ENCODE data around the gene NUP188. TPM values are rescaled to one million over a fixed set of nuclear protein-coding genes. Genes with fewer than 3 reads are reported as not detected.

NUP188 gene
- total RNA-seq (22.0 TPM), polyA plus RNA-seq (19.2 TPM)
- long read RNA-seq, donor 1, result 0 reads
- long read RNA-seq, donor 2, result 0 reads
- long read RNA-seq, donor 3, partial matches to known transcripts, result 8 of 9 reads
- long read RNA-seq, donor 3, other reads (novel, unspliced or antisense), result 0 of 9 reads
- long read RNA-seq, donor 4, full-length matches to known transcripts, result 2 of 2 reads
- long read RNA-seq, donor 4, partial matches to known transcripts, result 0 of 2 reads
- long read RNA-seq, donor 4, other reads (novel, unspliced or antisense), result 0 of 2 reads
- long read RNA-seq, donor 5, full-length matches to known transcripts, result 2 of 2 reads
- long read RNA-seq, donor 5, partial matches to known transcripts, result 0 of 2 reads
- long read RNA-seq, donor 5, other reads (novel, unspliced or antisense), result 0 of 2 reads
- long read RNA-seq, donor 6, result 0 reads
- long read RNA-seq, donor 7, full-length matches to known transcripts, result 1 of 1 reads
- long read RNA-seq, donor 7, partial matches to known transcripts, result 0 of 1 reads
- long read RNA-seq, donor 7, other reads (novel, unspliced or antisense), result 0 of 1 reads
- long read RNA-seq, donor 8, result 0 reads
- long read RNA-seq, donor 9, partial matches to known transcripts, result 14 of 22 reads
- long read RNA-seq, donor 9, other reads (novel, unspliced or antisense), result 8 of 22 reads
- long read RNA-seq, donor 10, partial matches to known transcripts, result 27 of 39 reads
- long read RNA-seq, donor 10, other reads (novel, unspliced or antisense), result 12 of 39 reads

GRCh38 chr9:128947527-128948301 is at the start of gene NUP188, which contains the start of gene DOLK:
TSS of gene NUP188 (plus strand) at chr9:128947699. CDS start at chr9:128947720, 21 bp downstream.
TSS of gene DOLK (minus strand) at chr9:128947603. CDS start at chr9:128947303, 300 bp downstream.
- peak within 1 kb of the TSS; percentile 82 to 97 for H3K4me3 ChIP-seq (ENCODE audit: low read length in 2 of 2)
- WGBS, result under 1% methylated on average over 86 of the region's 86 CpGs
- DNase-seq (ENCODE audit: low read depth in 6 of 9, low spot score in 9 of 9), result peak; percentile 77 to 98 (median 95)
- peak within 1 kb of the TSS; percentile 88 to 95 for H3K27ac ChIP-seq (ENCODE audit: low read depth in 1 of 2, low read length in 1 of 2)
- no peaks in the 10 kb centered on the region for H3K9me3 ChIP-seq (ENCODE audit: control insufficient read depth in 2 of 2, insufficient read depth in 1 of 2, low read length in 1 of 2)
- peaks cover 10 to 11% of the 10 kb centered on the region in 2 donors for H3K36me3 ChIP-seq (ENCODE audit: control insufficient read depth in 2 of 2, insufficient read depth in 2 of 2, low read length in 1 of 2)
- no peaks in the 10 kb centered on the region for H3K27me3 ChIP-seq (ENCODE audit: control insufficient read depth in 2 of 2, insufficient read depth in 1 of 2, low read length in 1 of 2)
- peaks cover 3 to 19% of the 10 kb centered on the region in 2 donors for H3K4me1 ChIP-seq (ENCODE audit: control insufficient read depth in 2 of 2, insufficient read depth in 2 of 2, low read length in 2 of 2)

- 70% methylated on average over 5 of the region's 5 CpGs for WGBS
- peak in 1 of 9 donors; percentile 29 for DNase-seq (ENCODE audit: low read depth in 6 of 9, low spot score in 9 of 9)
- Histone ChIP-seq H3K9me3 (ENCODE audit: control insufficient read depth in 2 of 2, insufficient read depth in 1 of 2, low read length in 1 of 2) (peaks cover 0 to 2% of the 10 kb centered on the region in 2 donors), H3K36me3 (ENCODE audit: control insufficient read depth in 2 of 2, insufficient read depth in 2 of 2, low read length in 1 of 2) (peaks cover 26 to 31% of the 10 kb centered on the region in 2 donors), H3K4me3 (ENCODE audit: low read length in 2 of 2) (no peak overlapping the region), H3K27me3 (ENCODE audit: control insufficient read depth in 2 of 2, insufficient read depth in 1 of 2, low read length in 1 of 2) (no peaks in the 10 kb centered on the region), H3K27ac (ENCODE audit: low read depth in 1 of 2, low read length in 1 of 2) (peak overlapping the region; percentile 86 to 90), H3K4me1 (ENCODE audit: control insufficient read depth in 2 of 2, insufficient read depth in 2 of 2, low read length in 2 of 2) (peaks cover 39 to 57% of the 10 kb centered on the region in 2 donors)
Measured at GRCh38 chr9:128898382-128898781, 49.1 kb upstream of the NUP188 start.

- Histone ChIP-seq H3K36me3 (ENCODE audit: control insufficient read depth in 2 of 2, insufficient read depth in 2 of 2, low read length in 1 of 2) (peaks cover 24 to 26% of the 10 kb centered on the region in 2 donors), H3K4me3 (ENCODE audit: low read length in 2 of 2) (no peak overlapping the region), H3K9me3 (ENCODE audit: control insufficient read depth in 2 of 2, insufficient read depth in 1 of 2, low read length in 1 of 2) (peaks cover 0 to 2% of the 10 kb centered on the region in 2 donors), H3K27me3 (ENCODE audit: control insufficient read depth in 2 of 2, insufficient read depth in 1 of 2, low read length in 1 of 2) (no peaks in the 10 kb centered on the region), H3K27ac (ENCODE audit: low read depth in 1 of 2, low read length in 1 of 2) (peak overlapping the region; percentile 86 to 90), H3K4me1 (ENCODE audit: control insufficient read depth in 2 of 2, insufficient read depth in 2 of 2, low read length in 2 of 2) (peaks cover 39 to 64% of the 10 kb centered on the region in 2 donors)
- no peak for DNase-seq (ENCODE audit: low read depth in 6 of 9, low spot score in 9 of 9)
- WGBS, result 88% methylated on average over 18 of the region's 18 CpGs
Measured at GRCh38 chr9:128898845-128899565, 48.5 kb upstream of the NUP188 start.

- H3K27ac ChIP-seq (ENCODE audit: low read depth in 1 of 2, low read length in 1 of 2), result peak overlapping the region; percentile 86 to 90
- peaks cover 22 to 24% of the 10 kb centered on the region in 2 donors for H3K36me3 ChIP-seq (ENCODE audit: control insufficient read depth in 2 of 2, insufficient read depth in 2 of 2, low read length in 1 of 2)
- peaks cover 0 to 2% of the 10 kb centered on the region in 2 donors for H3K9me3 ChIP-seq (ENCODE audit: control insufficient read depth in 2 of 2, insufficient read depth in 1 of 2, low read length in 1 of 2)
- no peak overlapping the region for H3K4me3 ChIP-seq (ENCODE audit: low read length in 2 of 2)
- 29% methylated on average over 8 of the region's 8 CpGs for WGBS
- peak in 1 of 9 donors; percentile 50 for DNase-seq (ENCODE audit: low read depth in 6 of 9, low spot score in 9 of 9)
- no peaks in the 10 kb centered on the region for H3K27me3 ChIP-seq (ENCODE audit: control insufficient read depth in 2 of 2, insufficient read depth in 1 of 2, low read length in 1 of 2)
- H3K4me1 ChIP-seq (ENCODE audit: control insufficient read depth in 2 of 2, insufficient read depth in 2 of 2, low read length in 2 of 2), result peaks cover 39 to 69% of the 10 kb centered on the region in 2 donors
Measured at GRCh38 chr9:128899566-128900322, 47.8 kb upstream of the NUP188 start.

- no peaks in the 10 kb centered on the region for H3K27me3 ChIP-seq (ENCODE audit: control insufficient read depth in 2 of 2, insufficient read depth in 1 of 2, low read length in 1 of 2)
- H3K9me3 ChIP-seq (ENCODE audit: control insufficient read depth in 2 of 2, insufficient read depth in 1 of 2, low read length in 1 of 2), result peaks cover 0 to 2% of the 10 kb centered on the region in 2 donors
- WGBS, result 92% methylated on average over 7 of the region's 7 CpGs
- no peak for DNase-seq (ENCODE audit: low read depth in 6 of 9, low spot score in 9 of 9)
- H3K27ac ChIP-seq (ENCODE audit: low read depth in 1 of 2, low read length in 1 of 2), result peak overlapping the region; percentile 97 to 99
- H3K4me1 ChIP-seq (ENCODE audit: control insufficient read depth in 2 of 2, insufficient read depth in 2 of 2, low read length in 2 of 2), result peaks cover 39 to 69% of the 10 kb centered on the region in 2 donors
- no peak overlapping the region for H3K4me3 ChIP-seq (ENCODE audit: low read length in 2 of 2)
- peaks cover 13 to 14% of the 10 kb centered on the region in 2 donors for H3K36me3 ChIP-seq (ENCODE audit: control insufficient read depth in 2 of 2, insufficient read depth in 2 of 2, low read length in 1 of 2)
Measured at GRCh38 chr9:128901379-128901778, 46.1 kb upstream of the NUP188 start.

GRCh38 chr9:128901822-128902221 is 45.7 kb upstream of the NUP188 start:
- Histone ChIP-seq H3K27ac (ENCODE audit: low read depth in 1 of 2, low read length in 1 of 2) (peak overlapping the region; percentile 97 to 99), H3K4me3 (ENCODE audit: low read length in 2 of 2) (no peak overlapping the region), H3K9me3 (ENCODE audit: control insufficient read depth in 2 of 2, insufficient read depth in 1 of 2, low read length in 1 of 2) (peaks cover 0 to 2% of the 10 kb centered on the region in 2 donors), H3K36me3 (ENCODE audit: control insufficient read depth in 2 of 2, insufficient read depth in 2 of 2, low read length in 1 of 2) (peaks cover 15 to 16% of the 10 kb centered on the region in 2 donors), H3K4me1 (ENCODE audit: control insufficient read depth in 2 of 2, insufficient read depth in 2 of 2, low read length in 2 of 2) (peaks cover 39 to 69% of the 10 kb centered on the region in 2 donors), H3K27me3 (ENCODE audit: control insufficient read depth in 2 of 2, insufficient read depth in 1 of 2, low read length in 1 of 2) (no peaks in the 10 kb centered on the region)
- 73% methylated on average over 5 of the region's 5 CpGs for WGBS
- no peak for DNase-seq (ENCODE audit: low read depth in 6 of 9, low spot score in 9 of 9)

GRCh38 chr9:128902351-128903078 is 45.0 kb upstream of the NUP188 start:
- peak overlapping the region; percentile 14 to 25 for H3K4me3 ChIP-seq (ENCODE audit: low read length in 2 of 2)
- H3K9me3 ChIP-seq (ENCODE audit: control insufficient read depth in 2 of 2, insufficient read depth in 1 of 2, low read length in 1 of 2), result peaks cover 0 to 2% of the 10 kb centered on the region in 2 donors
- peak; percentile 67 to 95 (median 84) for DNase-seq (ENCODE audit: low read depth in 6 of 9, low spot score in 9 of 9)
- H3K4me1 ChIP-seq (ENCODE audit: control insufficient read depth in 2 of 2, insufficient read depth in 2 of 2, low read length in 2 of 2), result peaks cover 39 to 69% of the 10 kb centered on the region in 2 donors
- H3K36me3 ChIP-seq (ENCODE audit: control insufficient read depth in 2 of 2, insufficient read depth in 2 of 2, low read length in 1 of 2), result peaks cover 16 to 19% of the 10 kb centered on the region in 2 donors
- 36% methylated on average over 23 of the region's 23 CpGs for WGBS
- peak overlapping the region; percentile 97 to 99 for H3K27ac ChIP-seq (ENCODE audit: low read depth in 1 of 2, low read length in 1 of 2)
- H3K27me3 ChIP-seq (ENCODE audit: control insufficient read depth in 2 of 2, insufficient read depth in 1 of 2, low read length in 1 of 2), result no peaks in the 10 kb centered on the region

Data from thymus (tissue), 14 donors.